ENCODE data around the gene RPP30.
"Not testable (repeated sequence)": the region's sequence is repeated elsewhere in the genome, so short reads cannot be mapped to it uniquely, and the experiment has no call there.

The RPP30 gene

DNA sequence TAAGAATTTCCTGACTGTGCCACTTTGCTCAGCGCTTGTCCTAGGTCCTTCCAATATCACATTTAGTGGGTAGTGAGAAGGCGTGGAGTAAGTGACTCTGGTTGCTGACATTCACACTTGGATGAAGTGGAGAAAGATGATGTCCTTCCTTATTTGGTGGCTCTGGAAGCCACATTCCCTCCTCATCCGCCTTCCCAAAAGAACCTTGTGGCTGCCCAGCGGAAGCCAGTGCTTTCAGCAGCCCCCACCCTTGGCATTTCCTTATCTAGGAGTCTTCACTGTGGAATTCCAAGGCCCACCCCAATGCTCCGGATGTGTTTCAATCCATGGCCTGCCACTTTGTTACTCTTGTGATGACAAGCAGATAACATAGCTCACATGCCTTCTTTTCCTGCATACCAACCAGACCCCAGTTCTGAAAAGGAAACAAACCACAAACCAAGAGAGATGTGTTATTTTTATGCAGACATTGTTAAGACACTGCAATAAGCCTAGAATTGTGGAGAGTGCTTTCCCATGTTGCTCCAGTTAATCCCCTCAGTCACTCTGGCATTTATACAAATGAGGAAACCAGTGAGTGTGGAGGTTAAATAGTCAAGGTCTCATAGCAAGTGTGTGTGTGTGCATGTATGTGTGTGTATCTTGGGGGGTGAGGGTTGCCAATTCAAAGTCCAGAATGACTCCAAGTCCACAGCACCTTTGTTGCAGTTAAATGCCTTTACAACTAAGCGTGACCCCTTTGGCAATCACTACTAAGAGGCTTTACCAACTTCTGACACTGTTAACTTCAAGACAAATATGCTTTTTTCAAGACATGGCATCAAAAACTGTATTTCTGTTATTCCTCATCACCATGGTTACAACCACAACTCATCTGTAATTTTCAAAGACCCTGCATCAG lies 59.4 kb downstream of the RPP30 start:
- H3K4me3 ChIP-seq (ENCODE audit: low read depth, low read length) = no peak overlapping the region
- no peak for TF ChIP-seq CTCF (IDR thresholded peaks at IDR 0.05; ENCODE audit: low read depth, low read length)

DNA sequence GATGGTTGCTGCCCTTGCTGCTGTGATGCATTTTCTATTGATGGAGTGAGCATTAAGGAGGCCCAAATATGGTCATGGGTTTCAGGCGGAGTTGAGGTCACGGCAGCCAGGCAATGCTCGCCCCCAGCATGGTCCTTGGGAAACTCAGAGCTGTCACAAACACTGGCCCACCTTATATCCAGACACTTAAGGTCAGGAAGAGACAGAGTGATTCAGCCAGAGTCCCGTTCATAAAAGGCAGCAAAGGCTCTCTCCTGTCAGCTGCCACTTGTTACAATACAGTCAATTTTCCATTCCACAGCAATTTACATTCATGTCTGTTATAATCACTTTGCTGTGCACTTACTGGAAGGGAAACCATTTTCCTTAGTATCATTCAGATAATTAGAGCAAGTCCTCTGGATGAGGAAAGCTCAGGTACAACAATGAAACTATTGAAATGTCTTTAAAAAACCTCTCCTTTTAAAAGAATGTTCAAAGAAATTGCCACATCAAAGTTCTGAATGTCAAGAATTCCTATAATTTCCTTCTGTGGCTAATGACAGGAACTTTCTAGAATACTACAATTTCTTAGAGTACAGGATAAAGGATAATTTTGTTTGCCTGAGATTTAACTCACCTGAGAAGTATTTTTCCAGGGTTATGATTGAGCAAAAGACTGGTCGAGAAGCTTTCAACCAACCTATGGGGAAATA lies 64.0 kb downstream of the RPP30 start:
- H3K4me3 ChIP-seq (ENCODE audit: low read depth, low read length) = no peak overlapping the region
- TF ChIP-seq CTCF (IDR thresholded peaks at IDR 0.05; ENCODE audit: low read depth, low read length) = no peak

GRCh38 chr10:90936276-90936659 lies 64.5 kb downstream of the RPP30 start:
- TF ChIP-seq CTCF (IDR thresholded peaks at IDR 0.05; ENCODE audit: low read depth, low read length) = no peak
- no peak overlapping the region for H3K4me3 ChIP-seq (ENCODE audit: low read depth, low read length)

DNA sequence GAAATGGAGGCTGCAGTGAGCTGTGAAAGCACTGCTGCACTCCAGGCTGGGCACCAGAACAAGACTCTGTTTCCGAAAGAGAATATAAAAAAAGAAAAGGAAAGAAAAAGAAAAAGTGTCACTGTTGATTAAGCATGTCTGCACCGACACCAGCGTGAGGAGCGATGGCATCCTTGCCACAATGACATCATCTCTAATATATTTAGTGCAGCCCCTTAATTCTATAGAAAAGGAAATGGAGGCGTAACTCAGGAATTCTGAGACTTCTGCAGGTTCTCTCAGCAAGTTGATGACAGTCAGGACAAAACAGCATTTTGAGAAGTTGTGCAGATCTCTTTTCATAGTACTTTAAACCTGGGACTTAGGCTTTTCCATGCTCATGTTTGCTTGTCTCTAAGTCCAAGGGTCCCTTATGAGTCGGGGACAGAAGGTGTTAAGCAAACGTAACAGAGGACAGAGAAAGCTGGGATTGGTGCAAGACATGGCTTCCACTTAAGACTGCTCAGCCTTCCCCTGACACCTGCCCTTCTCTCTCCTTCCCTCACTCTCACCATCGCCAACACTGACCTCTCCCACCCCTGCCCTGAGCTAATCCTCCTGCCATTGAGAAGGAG lies 66.0 kb downstream of the RPP30 start:
- H3K4me3 ChIP-seq (ENCODE audit: low read depth, low read length) = no peak overlapping the region
- no peak for TF ChIP-seq CTCF (IDR thresholded peaks at IDR 0.05; ENCODE audit: low read depth, low read length)

DNA sequence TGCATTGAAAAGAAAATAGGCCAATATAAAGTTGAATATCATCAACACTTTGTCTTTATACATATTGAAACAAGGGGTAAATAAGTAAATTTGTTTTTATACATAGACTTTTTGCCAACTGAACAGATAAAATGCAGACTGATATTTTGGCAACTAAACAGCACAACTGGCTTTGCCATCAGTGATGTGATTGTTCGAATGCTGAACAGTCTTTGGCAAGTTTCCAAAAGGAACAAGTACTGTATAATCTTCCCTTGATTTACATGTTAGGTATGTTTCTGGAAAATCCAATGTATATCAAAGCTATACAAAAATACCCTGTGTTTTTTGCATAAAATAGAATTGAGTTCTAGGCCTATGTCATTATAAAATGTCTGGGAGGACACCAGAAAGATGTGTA lies 67.3 kb downstream of the RPP30 start:
- no peak overlapping the region for H3K4me3 ChIP-seq (ENCODE audit: low read depth, low read length)
- TF ChIP-seq CTCF (IDR thresholded peaks at IDR 0.05; ENCODE audit: low read depth, low read length) = no peak

- no peak for TF ChIP-seq CTCF (IDR thresholded peaks at IDR 0.05; ENCODE audit: low read depth, low read length)
Observed at GRCh38 chr10:90939648-90940047, 67.9 kb downstream of the RPP30 start.

DNA sequence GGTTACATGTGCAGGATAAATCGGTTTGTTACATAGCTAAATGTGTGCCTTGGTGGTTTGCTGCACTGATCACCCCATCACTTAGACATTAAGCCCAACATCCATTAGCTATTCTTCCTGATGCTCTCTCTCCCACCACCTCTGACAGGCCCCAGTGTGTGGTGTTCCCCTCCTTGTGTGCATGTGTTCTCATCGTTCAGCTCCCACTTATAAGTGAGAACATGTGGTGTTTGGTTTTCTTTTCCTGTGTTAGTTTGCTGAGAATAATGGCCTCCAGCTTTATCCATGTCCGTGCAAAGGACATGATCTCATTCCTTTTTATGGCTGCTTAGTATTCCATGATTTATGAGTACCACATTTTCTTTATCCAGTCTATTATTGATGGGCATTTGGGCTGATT lies 71.2 kb downstream of the RPP30 start:
- H3K4me3 ChIP-seq (ENCODE audit: low read depth, low read length) = not testable (repeated sequence)

More at GRCh38 chr10:90939648-90940047, 67.9 kb downstream of the RPP30 start:
- no peak overlapping the region for H3K4me3 ChIP-seq (ENCODE audit: low read depth, low read length)

Measured in WI38 (cell line).